HepG2 (cell line): ENCODE measurements around the gene UCK2. TPM values are rescaled to one million over a fixed set of nuclear protein-coding genes. Genes with fewer than 3 reads are reported as not detected.

Experiments
- ARNTL ChIP-seq: sonication (generic); formaldehyde crosslinking; IDR thresholded peaks from 2 replicates; pipeline ENCODE4 v1.4.0; 2020; ENCODE audit warnings: mild to moderate bottlenecking, missing genetic modification reagents
- FUBP1 ChIP-seq: sonication (generic); formaldehyde crosslinking; IDR thresholded peaks from 2 replicates; pipeline ENCODE4 v1.5.1; 2020; ENCODE audit warnings: missing genetic modification reagents, mild to moderate bottlenecking, borderline replicate concordance
- JARID2 ChIP-seq: sonication (generic); formaldehyde crosslinking; IDR thresholded peaks from 2 replicates; pipeline ENCODE4 v1.8.1; 2023; ENCODE audit warnings: missing genetic modification reagents, inconsistent platforms; ENCODE audit not compliant: insufficient replicate concordance
- MAF1 ChIP-seq: sonication (generic); formaldehyde crosslinking; IDR thresholded peaks from 2 replicates; pipeline ENCODE4 v1.5.0; 2020; ENCODE audit warnings: missing genetic modification reagents, borderline replicate concordance
- MED1 ChIP-seq: sonication (generic); formaldehyde crosslinking; IDR thresholded peaks from 2 replicates; pipeline ENCODE4 v1.4.0; 2020; ENCODE audit warnings: missing genetic modification reagents
- MED13 ChIP-seq: sonication (generic); formaldehyde crosslinking; IDR thresholded peaks from 2 replicates; pipeline ENCODE4 v1.5.0; 2020; ENCODE audit warnings: missing genetic modification reagents
- MIER2 ChIP-seq: IDR thresholded peaks from 2 replicates; pipeline ENCODE4 v1.6.1; 2016; ENCODE audit warnings: missing biosample characterization, missing genetic modification reagents
- MTF1 ChIP-seq: sonication (generic); formaldehyde crosslinking; IDR thresholded peaks from 2 replicates; pipeline ENCODE4 v1.5.0; 2020; ENCODE audit warnings: missing genetic modification reagents
- MXI1 ChIP-seq: IDR thresholded peaks from 3 replicates; pipeline ENCODE4 v1.6.1; 2012; ENCODE audit warnings: low read depth, low read length, inconsistent platforms, borderline replicate concordance
- NFIC ChIP-seq: IDR thresholded peaks from 2 replicates; pipeline ENCODE4 v1.6.1; 2012; ENCODE audit warnings: mild to moderate bottlenecking, low read length, inconsistent platforms
- RBFOX2 ChIP-seq: fragments of 200-400 bp; formaldehyde crosslinking; IDR thresholded peaks from 2 replicates; pipeline ENCODE4 v1.6.1; 2017; ENCODE audit warnings: low read depth, mild to moderate bottlenecking, low read length
- RELA ChIP-seq: sonication (generic); formaldehyde crosslinking; IDR thresholded peaks from 2 replicates; pipeline ENCODE4 v1.4.0; 2020; ENCODE audit warnings: missing genetic modification reagents
- REPIN1 ChIP-seq: sonication (generic); formaldehyde crosslinking; IDR thresholded peaks from 2 replicates; pipeline ENCODE4 v1.8.0; 2022; ENCODE audit warnings: missing genetic modification reagents, low read depth, mild to moderate bottlenecking, borderline replicate concordance
- SP1 ChIP-seq, 2 experiments: fragments of 450-650 bp in 1 of 2; sonication (generic) in 1 of 2; formaldehyde crosslinking in 1 of 2; IDR thresholded peaks; 2 replicates each; pipeline versions ENCODE4 v1.4.0 to v1.6.1; 2016 to 2020; ENCODE audit warnings: missing genetic modification reagents in 1 of 2
- SP5 ChIP-seq: IDR thresholded peaks from 2 replicates; pipeline ENCODE4 v1.6.1; 2016; ENCODE audit warnings: low read depth, borderline replicate concordance
- USF2 ChIP-seq, 2 experiments: sonication (generic) in 1 of 2; formaldehyde crosslinking in 1 of 2; IDR thresholded peaks; 2 replicates each; pipeline versions ENCODE4 v1.5.1 to v1.6.1; 2011 to 2020; ENCODE audit warnings: borderline replicate concordance in 1 of 2, low read depth in 1 of 2, low read length in 1 of 2, mild to moderate bottlenecking in 1 of 2, missing genetic modification reagents in 1 of 2, moderate library complexity in 1 of 2
- ZC3H13 ChIP-seq: sonication (generic); formaldehyde crosslinking; IDR thresholded peaks from 2 replicates; pipeline ENCODE4 v1.8.1; 2023; ENCODE audit warnings: mild to moderate bottlenecking, missing genetic modification reagents, moderate library complexity
- ZFYVE20 ChIP-seq: sonication (generic); formaldehyde crosslinking; IDR thresholded peaks from 2 replicates; pipeline ENCODE4 v1.8.0; 2023; ENCODE audit warnings: low read depth, mild to moderate bottlenecking, moderate library complexity, missing genetic modification reagents, borderline replicate concordance
- ZNF30 ChIP-seq: sonication (generic); formaldehyde crosslinking; IDR thresholded peaks from 2 replicates; pipeline ENCODE4 v1.5.0; 2020; ENCODE audit warnings: mild to moderate bottlenecking, missing genetic modification reagents
- ZNF44 ChIP-seq: sonication (generic); formaldehyde crosslinking; IDR thresholded peaks from 2 replicates; pipeline ENCODE4 v1.5.1; 2020; ENCODE audit warnings: mild to moderate bottlenecking, missing genetic modification reagents
- ZNF7 ChIP-seq: IDR thresholded peaks from 2 replicates; pipeline ENCODE4 v1.6.1; 2016; ENCODE audit warnings: missing biosample characterization, missing genetic modification reagents
- ZNF784 ChIP-seq: sonication (generic); formaldehyde crosslinking; IDR thresholded peaks from 2 replicates; pipeline ENCODE4 v1.5.1; 2020; ENCODE audit warnings: missing genetic modification reagents, mild to moderate bottlenecking, borderline replicate concordance
- ZNF792 ChIP-seq: IDR thresholded peaks from 2 replicates; pipeline ENCODE4 v1.6.1; 2016
- ZNF816 ChIP-seq: sonication (generic); formaldehyde crosslinking; IDR thresholded peaks from 2 replicates; pipeline ENCODE4 v1.8.0; 2022; ENCODE audit warnings: missing genetic modification reagents, mild to moderate bottlenecking, borderline replicate concordance
- polyA plus RNA-seq, 8 experiments: library from polyadenylated mRNA; depleted of rRNA in 3 of 8; stranded (reverse) in 7 of 8; unstranded in 1 of 8; fragments of >200 nt; fragmentation: Illumina TruSeq in 4 of 8; extraction: Trizol in 4 of 8; gene quantifications; 2 replicates each; pipeline versions ENCODE4 v1.2.1 to v1.2.3, GENCODE V29; 2011 to 2016; ENCODE audit warnings: low read depth in 4 of 8, missing spikeins in 1 of 8, mixed read lengths in 1 of 8; ENCODE audit not compliant: insufficient read depth in 1 of 8
- total RNA-seq, 5 experiments: library from RNA; depleted of rRNA; stranded (reverse); fragments of >200 nt; fragmentation: Illumina TruSeq; extraction: Trizol; gene quantifications; 2 replicates each; pipeline ENCODE4 v1.2.3, GENCODE V29; 2016; ENCODE audit warnings: low read depth in 1 of 5
- TF ChIP-seq, protein P1 (sequence below): sonication (generic); formaldehyde crosslinking; conservative IDR thresholded peaks from 2 replicates; pipeline ENCODE4 v1.4.0; 2020; ENCODE audit warnings: missing genetic modification reagents

Gene UCK2
- total and polyA plus RNA-seq, 2 of the 13 experiments (the other 11 are each of a cell fraction or from before 2014, with no cell fraction given), result 64.3 to 78.0 TPM

- no peak for TF ChIP-seq USF2 (IDR thresholded peaks at IDR 0.05; ENCODE audit: low read depth, low read length)
- no peak for TF ChIP-seq USF2 (CRISPR knock-in tag; IDR thresholded peaks at IDR 0.05; ENCODE audit: borderline replicate concordance)
- TF ChIP-seq RELA (CRISPR knock-in tag), result no peak
- TF ChIP-seq MED13 (CRISPR knock-in tag), result no peak
- TF ChIP-seq RBFOX2, result no peak
- peak; percentile 41; the same call in 1 of the 2 replicates for TF ChIP-seq REPIN1 (CRISPR knock-in tag)
- TF ChIP-seq MED1 (CRISPR knock-in tag), result peak; percentile 58
- TF ChIP-seq, protein P1, sequence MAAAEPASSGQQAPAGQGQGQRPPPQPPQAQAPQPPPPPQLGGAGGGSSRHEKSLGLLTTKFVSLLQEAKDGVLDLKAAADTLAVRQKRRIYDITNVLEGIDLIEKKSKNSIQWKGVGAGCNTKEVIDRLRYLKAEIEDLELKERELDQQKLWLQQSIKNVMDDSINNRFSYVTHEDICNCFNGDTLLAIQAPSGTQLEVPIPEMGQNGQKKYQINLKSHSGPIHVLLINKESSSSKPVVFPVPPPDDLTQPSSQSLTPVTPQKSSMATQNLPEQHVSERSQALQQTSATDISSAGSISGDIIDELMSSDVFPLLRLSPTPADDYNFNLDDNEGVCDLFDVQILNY, result no peak
- TF ChIP-seq ZFYVE20 (CRISPR knock-in tag), result no peak
- TF ChIP-seq NFIC, result peak; percentile 48; the same call in 1 of the 2 replicates
- TF ChIP-seq ZNF7, result no peak
- no peak for TF ChIP-seq MTF1 (CRISPR knock-in tag)
- TF ChIP-seq ZNF44 (CRISPR knock-in tag), result no peak
- no peak for TF ChIP-seq MIER2 (CRISPR knock-in tag)
- TF ChIP-seq ZNF30, result no peak
- TF ChIP-seq ZNF792 (CRISPR knock-in tag), result no peak
- no peak for TF ChIP-seq ZC3H13 (CRISPR knock-in tag)
- TF ChIP-seq ARNTL, result no peak
- no peak for TF ChIP-seq ZNF784 (CRISPR knock-in tag)
- no peak for TF ChIP-seq SP1 (IDR thresholded peaks at IDR 0.05)
- no peak for TF ChIP-seq SP1 (CRISPR knock-in tag; IDR thresholded peaks at IDR 0.05)
- TF ChIP-seq ZNF816 (CRISPR knock-in tag), result 0 out of 2 replicates have a peak, but pooled peaks have one; percentile 11
- no peak for TF ChIP-seq SP5
- no peak for TF ChIP-seq MXI1
- TF ChIP-seq FUBP1 (CRISPR knock-in tag), result no peak
- no peak for TF ChIP-seq MAF1
- TF ChIP-seq JARID2 (CRISPR knock-in tag), result no peak
Observed at GRCh38 chr1:165900576-165901380, 73.4 kb downstream of the UCK2 start (continued).
